Frontal cortex (tissue), 4 donors: ENCODE measurements around the gene LOXL1. TPM values are rescaled to one million over a fixed set of nuclear protein-coding genes. Genes with fewer than 3 reads are reported as not detected.
"Not testable (repeated sequence)": the region's sequence is repeated elsewhere in the genome, so short reads cannot be mapped to it uniquely, and the experiment has no call there.

Experiments
- DNase-seq, 2 donors: peaks; one replicate each; pipeline ENCODE4 v3.0.0; 2012; ENCODE audit warnings: low spot score in 2 of 2
- FAIRE-seq: peaks from 2 replicates; lab custom pipeline; 2012; peaks lifted over from hg19 to GRCh38; lab: Jason Lieb, UNC
- total RNA-seq: library from RNA; depleted of rRNA; stranded (reverse); fragments of >200 nt; gene quantifications from one replicate; pipeline ENCODE4 v1.2.3, GENCODE V29; 2014
- donor health status: control.
- donor health status: control.
- donor health status: control.

LOXL1 gene
- total RNA-seq, 1 donor from 2014 or later: 2.4 TPM

GRCh38 chr15:73936588-73937290 is 10.5 kb downstream of the LOXL1 start:
- no peak for FAIRE-seq
- no peak for DNase-seq

GRCh38 chr15:73937296-73937695 is 11.0 kb downstream of the LOXL1 start:
- FAIRE-seq (no peak), DNase-seq (no peak)

DNA sequence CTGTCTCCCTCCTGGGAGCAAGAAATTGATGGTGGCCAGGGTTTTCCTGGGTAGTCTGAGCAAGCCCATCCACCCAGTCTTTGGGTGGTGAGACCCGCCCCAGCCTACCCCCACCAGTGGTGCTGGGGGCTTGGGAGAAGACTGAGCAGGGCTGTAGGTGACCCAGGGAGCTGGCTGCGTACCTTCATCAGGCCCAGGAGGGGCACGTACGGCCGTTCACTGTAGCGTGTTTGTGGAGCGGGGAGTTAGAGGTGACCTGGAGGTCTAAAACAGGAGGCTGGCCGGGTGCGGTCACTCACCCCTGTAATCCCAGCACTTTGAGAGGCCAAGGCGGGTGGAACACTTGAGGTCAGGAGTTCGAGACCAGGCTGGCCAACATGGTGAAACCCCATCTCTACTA is 11.5 kb downstream of the LOXL1 start:
- FAIRE-seq (no peak), DNase-seq (no peak)

DNA sequence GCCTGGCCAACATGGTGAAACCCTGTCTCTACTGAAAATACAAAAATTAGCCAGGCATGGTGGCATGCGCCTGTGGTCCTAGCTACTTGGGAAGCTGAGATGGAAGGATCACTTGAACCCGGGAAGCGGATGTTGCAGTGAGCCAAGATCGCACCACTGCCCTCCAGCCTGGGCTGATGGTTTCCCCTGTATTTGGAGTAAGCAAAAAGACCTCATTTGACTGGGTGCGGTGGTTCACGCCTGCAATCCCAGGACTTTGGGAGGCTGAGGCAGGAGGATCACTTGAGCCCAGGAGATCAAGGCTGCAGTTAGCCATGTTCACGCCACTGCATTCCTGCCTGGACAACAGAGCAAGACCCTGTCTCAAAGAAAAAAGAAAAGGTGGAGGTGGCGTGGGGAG is 12.3 kb downstream of the LOXL1 start:
- not testable (repeated sequence) for DNase-seq, FAIRE-seq

DNA sequence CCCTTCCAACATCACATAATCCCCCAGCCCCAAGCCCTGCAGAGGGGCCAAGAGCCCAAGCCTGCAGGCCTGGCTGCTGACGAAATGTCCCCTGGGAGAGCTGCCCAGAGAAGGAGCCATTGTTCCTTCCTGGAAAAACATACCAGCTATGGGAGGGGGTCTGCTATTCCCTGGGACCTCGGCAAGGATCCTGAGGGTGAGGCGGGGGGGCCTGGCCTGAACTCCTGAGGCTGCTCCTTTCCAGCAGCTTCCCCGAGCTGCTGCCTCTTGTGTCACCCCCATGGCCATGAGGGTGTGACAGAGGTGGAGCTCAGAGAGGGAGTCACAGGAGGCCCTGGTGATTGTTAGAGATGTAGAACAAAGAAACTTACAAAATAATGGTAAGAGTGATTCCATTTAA is 12.9 kb downstream of the LOXL1 start:
- no peak for FAIRE-seq
- no peak for DNase-seq

GRCh38 chr15:73940061-73940981 is 14.1 kb downstream of the LOXL1 start:
- FAIRE-seq (no peak), DNase-seq (no peak)

DNA sequence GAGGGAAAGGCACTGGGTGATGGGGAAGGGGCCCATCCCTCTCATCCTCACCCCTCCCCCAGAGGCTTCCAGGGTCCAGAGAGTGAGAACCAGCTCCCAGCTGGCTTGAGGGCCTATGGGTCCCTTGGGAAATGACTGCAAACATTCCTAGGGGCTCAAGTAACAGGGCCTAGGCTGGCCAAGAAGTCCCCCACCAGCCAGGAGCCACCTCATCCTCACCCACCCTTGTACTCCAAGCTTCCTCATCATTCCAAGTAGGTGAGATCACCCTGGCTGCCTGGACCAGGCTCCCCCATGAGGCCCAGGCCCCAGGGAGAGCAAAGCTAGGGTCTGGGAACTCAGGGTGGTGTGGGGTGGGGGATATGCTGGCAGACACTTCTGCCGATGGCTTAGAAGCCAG is 14.8 kb downstream of the LOXL1 start:
- DNase-seq (no peak), FAIRE-seq (no peak)

GRCh38 chr15:73941449-73941848 is 15.2 kb downstream of the LOXL1 start:
- FAIRE-seq (no peak), DNase-seq (no peak)

GRCh38 chr15:73941871-73942635 is 15.8 kb downstream of the LOXL1 start:
- FAIRE-seq (no peak), DNase-seq (no peak)

DNA sequence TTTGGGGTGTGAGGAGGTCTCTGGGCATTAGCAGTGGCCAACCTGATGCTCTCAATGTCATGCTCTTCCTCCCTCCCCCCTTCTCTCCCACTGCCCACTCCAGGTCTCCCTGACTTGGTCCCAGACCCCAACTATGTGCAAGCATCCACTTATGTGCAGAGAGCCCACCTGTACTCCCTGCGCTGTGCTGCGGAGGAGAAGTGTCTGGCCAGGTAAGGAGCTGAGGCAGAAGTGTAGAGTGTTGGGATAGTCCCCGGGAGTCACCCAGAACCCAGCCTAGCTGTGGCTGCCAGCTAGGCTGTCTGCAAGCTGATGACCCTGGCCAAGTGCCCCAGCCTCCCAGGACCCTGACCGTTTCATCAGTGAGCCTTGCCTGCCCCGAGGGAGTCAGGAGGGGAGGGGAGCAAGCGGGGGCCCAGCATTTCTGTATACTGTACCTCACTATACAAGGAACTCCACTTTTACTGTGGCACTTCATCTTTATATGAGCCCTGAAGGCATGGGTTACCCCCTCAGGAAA is 16.5 kb downstream of the LOXL1 start:
- DNase-seq: no peak
- no peak for FAIRE-seq

DNA sequence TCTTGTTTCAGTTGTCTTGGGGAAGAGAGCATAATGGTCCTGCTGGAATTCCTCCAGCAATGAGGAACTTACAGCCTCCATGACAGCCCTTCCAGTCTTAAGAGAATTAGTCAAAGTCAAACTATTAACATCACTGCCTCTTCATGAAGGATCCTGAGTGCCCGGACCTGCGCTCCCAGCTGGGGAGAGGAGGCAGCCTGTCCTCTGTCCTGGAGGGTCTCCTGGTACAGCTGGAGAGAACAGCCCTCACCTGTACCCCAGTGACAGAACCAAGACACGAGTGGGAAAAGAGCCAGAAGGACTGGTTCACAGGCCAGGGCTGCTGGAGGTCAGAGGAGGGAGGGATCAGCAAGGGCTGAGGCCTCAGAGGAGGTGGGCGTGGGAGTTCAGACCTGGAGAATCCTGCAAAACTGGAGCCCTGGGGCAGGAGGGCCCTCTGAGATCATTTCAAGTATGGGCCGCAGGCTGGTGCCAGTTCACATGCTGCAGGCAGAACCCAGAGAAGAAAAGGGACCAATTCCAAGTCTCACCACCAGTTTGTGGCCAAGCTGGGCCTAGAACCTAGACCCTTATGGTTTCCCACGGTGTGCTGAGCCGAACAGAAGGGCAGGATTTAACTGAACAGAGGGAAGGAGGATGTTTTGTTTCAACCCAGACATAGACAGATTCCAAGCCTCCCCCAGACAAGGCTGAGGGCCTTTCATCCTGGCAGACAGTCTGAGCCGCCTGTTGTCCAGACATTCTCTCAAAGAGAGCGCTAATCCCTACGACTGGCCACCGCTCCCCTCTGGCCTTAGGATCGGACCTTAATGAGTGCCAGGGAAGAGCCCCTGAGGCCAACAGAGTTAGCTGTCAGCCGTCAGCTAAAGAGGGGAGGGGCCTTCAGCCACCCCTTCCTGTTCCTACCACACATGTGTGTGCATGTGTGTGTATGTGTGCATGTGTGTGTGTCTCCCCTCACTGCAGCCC is 18.2 kb downstream of the LOXL1 start:
- FAIRE-seq: no peak
- no peak for DNase-seq

GRCh38 chr15:73945130-73945508 is 18.9 kb downstream of the LOXL1 start:
- no peak for FAIRE-seq
- no peak for DNase-seq

- FAIRE-seq: no peak
- no peak for DNase-seq
Observed at GRCh38 chr15:73946046-73946721, 19.9 kb downstream of the LOXL1 start.

DNA sequence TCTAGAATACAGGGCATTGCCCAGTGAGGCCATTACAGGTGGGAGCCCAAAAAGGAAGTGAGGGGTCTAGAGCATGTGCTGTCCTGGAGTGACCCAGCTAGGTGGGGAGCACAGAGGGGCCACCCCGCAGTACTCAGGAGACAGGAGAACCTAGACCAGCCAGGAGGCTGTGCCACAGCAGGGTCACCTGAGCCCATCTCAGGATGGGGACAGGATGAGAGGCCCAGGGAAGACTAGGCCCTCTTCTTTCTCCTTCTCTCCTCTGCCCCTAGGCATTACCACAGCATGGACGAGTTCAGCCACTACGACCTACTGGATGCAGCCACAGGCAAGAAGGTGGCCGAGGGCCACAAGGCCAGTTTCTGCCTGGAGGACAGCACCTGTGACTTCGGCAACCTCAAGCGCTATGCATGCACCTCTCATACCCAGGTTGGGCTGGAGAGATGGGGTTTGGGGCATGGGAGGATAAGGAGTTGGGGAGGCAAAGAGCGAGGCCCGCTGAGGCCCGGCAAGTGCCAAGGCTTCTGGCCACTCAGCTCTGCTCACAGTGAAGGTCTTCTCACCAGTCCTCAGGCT is 20.6 kb downstream of the LOXL1 start:
- no peak for FAIRE-seq

GRCh38 chr15:73947651-73948050 is 21.4 kb downstream of the LOXL1 start:
- DNase-seq: no peak
- no peak for FAIRE-seq

More for the DNA sequence above, 20.6 kb downstream of the LOXL1 start:
- no peak for DNase-seq

GRCh38 chr15:73948396-73948795 is 22.1 kb downstream of the LOXL1 start:
- FAIRE-seq (no peak), DNase-seq (no peak)

DNA sequence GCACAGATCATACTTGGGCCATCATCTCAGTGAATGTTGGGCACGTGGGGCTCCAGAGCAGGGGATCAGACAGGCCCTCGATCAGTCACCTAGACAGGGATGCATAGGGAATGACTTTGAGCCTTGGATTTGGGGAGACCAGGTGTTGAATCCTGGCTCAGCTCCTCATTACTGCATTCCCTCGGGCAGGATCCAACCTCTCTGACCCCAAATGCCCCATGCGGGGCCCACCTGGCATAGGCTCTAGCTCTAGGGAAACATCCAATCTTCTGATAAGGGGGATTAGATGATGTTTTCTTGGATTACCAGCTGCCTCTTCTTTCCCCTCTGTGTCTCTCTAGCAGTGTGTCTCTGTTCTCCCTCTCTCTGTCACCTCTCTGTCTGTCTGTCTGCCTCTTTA is 22.7 kb downstream of the LOXL1 start:
- DNase-seq: no peak

DNA sequence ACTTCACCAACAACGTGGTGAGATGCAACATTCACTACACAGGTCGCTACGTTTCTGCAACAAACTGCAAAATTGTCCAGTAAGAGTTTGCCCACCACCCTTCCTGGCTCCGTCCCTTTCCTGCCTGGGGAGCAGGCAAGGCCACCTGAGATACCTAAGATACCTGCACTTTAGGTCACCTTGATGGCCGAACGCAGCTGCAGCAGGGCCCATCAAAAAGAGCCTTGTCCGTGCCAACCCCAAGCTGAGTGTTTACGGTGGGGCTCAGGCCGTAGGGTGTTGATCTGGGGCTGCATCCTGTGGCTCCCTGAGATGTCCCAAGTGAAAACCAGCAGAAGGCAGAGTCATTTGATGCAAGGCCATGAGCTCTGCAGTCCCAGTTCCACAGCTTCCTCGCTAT is 23.2 kb downstream of the LOXL1 start:
- no peak for DNase-seq
- FAIRE-seq: no peak

More for the DNA sequence above, 22.7 kb downstream of the LOXL1 start:
- no peak for FAIRE-seq
